Measurements from ENCODE around the gene SPAG5.
"Not testable (repeated sequence)": the region's sequence is repeated elsewhere in the genome, so short reads cannot be mapped to it uniquely, and the experiment has no call there.

GRCh38 chr17:28576016-28576415 lies 22.8 kb downstream of the SPAG5 start:
- not testable (repeated sequence) for TF ChIP-seq EZH2 (IDR thresholded peaks at IDR 0.05); POLR2AphosphoS5 (IDR thresholded peaks at IDR 0.05; ENCODE audit: borderline replicate concordance, low read depth, low read length)

Measured in SK-N-MC (cell line).